ENCODE data around the gene ATP6V1E1.

Gene ATP6V1E1

DNA sequence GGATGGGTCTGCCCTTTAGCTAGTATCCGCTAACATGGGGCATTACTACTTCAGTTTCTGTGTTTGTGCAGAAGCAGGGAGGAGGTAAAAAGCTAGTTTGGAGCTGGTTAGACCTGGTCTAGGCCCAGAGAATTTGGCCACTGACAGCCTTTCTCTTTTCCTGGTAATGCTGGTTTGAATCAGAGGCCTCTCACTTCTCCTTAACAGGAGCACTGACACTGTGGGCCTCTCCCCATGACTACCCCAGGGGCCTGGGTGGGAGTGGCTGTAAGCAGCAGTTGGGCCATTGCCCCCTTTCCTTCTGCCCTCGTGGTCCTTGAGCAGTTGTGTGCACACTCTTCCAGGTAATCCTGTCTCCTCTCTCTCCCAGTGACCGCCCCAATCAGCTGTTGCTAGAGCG lies 73.7 kb downstream of the ATP6V1E1 start:
- TF ChIP-seq, protein P1, sequence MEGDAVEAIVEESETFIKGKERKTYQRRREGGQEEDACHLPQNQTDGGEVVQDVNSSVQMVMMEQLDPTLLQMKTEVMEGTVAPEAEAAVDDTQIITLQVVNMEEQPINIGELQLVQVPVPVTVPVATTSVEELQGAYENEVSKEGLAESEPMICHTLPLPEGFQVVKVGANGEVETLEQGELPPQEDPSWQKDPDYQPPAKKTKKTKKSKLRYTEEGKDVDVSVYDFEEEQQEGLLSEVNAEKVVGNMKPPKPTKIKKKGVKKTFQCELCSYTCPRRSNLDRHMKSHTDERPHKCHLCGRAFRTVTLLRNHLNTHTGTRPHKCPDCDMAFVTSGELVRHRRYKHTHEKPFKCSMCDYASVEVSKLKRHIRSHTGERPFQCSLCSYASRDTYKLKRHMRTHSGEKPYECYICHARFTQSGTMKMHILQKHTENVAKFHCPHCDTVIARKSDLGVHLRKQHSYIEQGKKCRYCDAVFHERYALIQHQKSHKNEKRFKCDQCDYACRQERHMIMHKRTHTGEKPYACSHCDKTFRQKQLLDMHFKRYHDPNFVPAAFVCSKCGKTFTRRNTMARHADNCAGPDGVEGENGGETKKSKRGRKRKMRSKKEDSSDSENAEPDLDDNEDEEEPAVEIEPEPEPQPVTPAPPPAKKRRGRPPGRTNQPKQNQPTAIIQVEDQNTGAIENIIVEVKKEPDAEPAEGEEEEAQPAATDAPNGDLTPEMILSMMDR (conservative IDR thresholded peaks at IDR 0.05; ENCODE audit: low read length), result no peak
- TF ChIP-seq EZH2phosphoT487 (IDR thresholded peaks at IDR 0.05; ENCODE audit: borderline replicate concordance), result no peak
- H3K4me3 ChIP-seq (ENCODE audit: low read length, poor library complexity, severe bottlenecking), result no peak overlapping the region
- no peaks in the 10 kb centered on the region for H3F3A ChIP-seq (ENCODE audit: low read depth)
- H3K9me2 ChIP-seq (replicated peaks; ENCODE audit: low read depth, low read length), result no peaks in the 10 kb centered on the region
- H2AFZ ChIP-seq (ENCODE audit: low read length), result no peak overlapping the region
- H3K4me2 ChIP-seq (ENCODE audit: low read depth, low read length, poor library complexity, severe bottlenecking), result no peak overlapping the region
- H4K20me1 ChIP-seq (ENCODE audit: insufficient read depth, low read length, poor library complexity, severe bottlenecking), result no peaks in the 10 kb centered on the region
- H3K4me1 ChIP-seq (ENCODE audit: insufficient read depth, low read length, poor library complexity, severe bottlenecking), result no peaks in the 10 kb centered on the region
- H3K36me3 ChIP-seq (ENCODE audit: insufficient read depth, low read length), result no peaks in the 10 kb centered on the region
- H3K79me2 ChIP-seq (ENCODE audit: insufficient read depth, low read length), result no peaks in the 10 kb centered on the region
- no peaks in the 10 kb centered on the region for H3K9me3 ChIP-seq (ENCODE audit: insufficient read depth, low read depth, low read length)
- H3K9ac ChIP-seq (ENCODE audit: low read depth, low read length, poor library complexity, severe bottlenecking), result no peak overlapping the region
- no peaks in the 10 kb centered on the region for H3K27me3 ChIP-seq (ENCODE audit: insufficient read depth, low read length, poor library complexity, severe bottlenecking)

DNA sequence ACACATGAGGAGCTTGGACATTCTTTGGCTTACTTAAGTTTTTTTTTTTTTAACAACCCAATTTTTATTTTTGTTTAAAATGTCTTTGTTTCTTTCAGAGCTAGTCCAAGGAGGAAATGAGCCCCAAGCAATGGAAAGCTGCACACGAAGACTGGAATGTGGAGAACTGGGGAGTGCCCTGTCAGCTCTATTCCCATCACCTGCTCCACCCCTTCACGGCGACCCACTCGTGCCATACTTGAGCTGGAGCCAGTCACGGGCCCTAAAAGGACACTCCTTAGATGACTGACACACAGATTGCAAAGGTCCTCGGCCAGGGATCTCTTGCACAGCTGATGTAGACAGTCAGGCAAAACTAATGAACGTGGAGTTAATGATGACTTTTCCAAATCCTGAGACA lies 75.8 kb downstream of the ATP6V1E1 start:
- no peak overlapping the region for H3K4me2 ChIP-seq (ENCODE audit: low read depth, low read length, poor library complexity, severe bottlenecking)
- H3K4me1 ChIP-seq (ENCODE audit: insufficient read depth, low read length, poor library complexity, severe bottlenecking), result no peaks in the 10 kb centered on the region
- TF ChIP-seq, protein P1 (conservative IDR thresholded peaks at IDR 0.05; ENCODE audit: low read length), result no peak
- TF ChIP-seq EZH2phosphoT487 (IDR thresholded peaks at IDR 0.05; ENCODE audit: borderline replicate concordance), result no peak
- H3K27me3 ChIP-seq (ENCODE audit: insufficient read depth, low read length, poor library complexity, severe bottlenecking), result no peaks in the 10 kb centered on the region
- no peaks in the 10 kb centered on the region for H3K79me2 ChIP-seq (ENCODE audit: insufficient read depth, low read length)
- no peaks in the 10 kb centered on the region for H3K36me3 ChIP-seq (ENCODE audit: insufficient read depth, low read length)
- H2AFZ ChIP-seq (ENCODE audit: low read length), result no peak overlapping the region
- H3K9me3 ChIP-seq (ENCODE audit: insufficient read depth, low read depth, low read length), result no peaks in the 10 kb centered on the region
- no peaks in the 10 kb centered on the region for H3K9me2 ChIP-seq (replicated peaks; ENCODE audit: low read depth, low read length)
- no peaks in the 10 kb centered on the region for H4K20me1 ChIP-seq (ENCODE audit: insufficient read depth, low read length, poor library complexity, severe bottlenecking)
- no peak overlapping the region for H3K4me3 ChIP-seq (ENCODE audit: low read length, poor library complexity, severe bottlenecking)
- no peak overlapping the region for H3K9ac ChIP-seq (ENCODE audit: low read depth, low read length, poor library complexity, severe bottlenecking)
- no peaks in the 10 kb centered on the region for H3F3A ChIP-seq (ENCODE audit: low read depth)

DNA sequence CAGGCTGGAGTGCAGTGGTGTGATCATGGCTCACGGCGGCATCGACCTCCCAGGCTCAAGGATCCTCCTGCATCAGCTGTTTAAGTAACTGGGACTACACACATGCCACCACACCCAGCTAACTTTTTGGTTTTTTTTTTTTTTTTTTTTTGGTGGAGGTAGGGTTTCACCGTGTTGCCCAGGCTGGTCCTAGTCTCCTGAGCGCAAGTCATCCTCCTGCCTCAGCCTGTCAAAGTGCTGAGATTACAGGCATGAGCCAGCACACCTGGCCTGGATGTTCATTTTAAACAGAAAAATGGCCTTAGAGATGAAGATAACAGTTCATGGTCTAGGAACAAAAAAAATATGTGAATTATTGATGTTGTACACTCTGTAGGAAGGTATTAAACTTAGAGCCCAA lies 78.9 kb downstream of the ATP6V1E1 start:
- Histone ChIP-seq H3K36me3 (ENCODE audit: insufficient read depth, low read length) (no peaks in the 10 kb centered on the region), H3K9me2 (replicated peaks; ENCODE audit: low read depth, low read length) (no peaks in the 10 kb centered on the region), H3K79me2 (ENCODE audit: insufficient read depth, low read length) (no peaks in the 10 kb centered on the region), H4K20me1 (ENCODE audit: insufficient read depth, low read length, poor library complexity, severe bottlenecking) (no peaks in the 10 kb centered on the region), H3K4me1 (ENCODE audit: insufficient read depth, low read length, poor library complexity, severe bottlenecking) (no peaks in the 10 kb centered on the region), H3K4me3 (ENCODE audit: low read length, poor library complexity, severe bottlenecking) (no peak overlapping the region), H3K27me3 (ENCODE audit: insufficient read depth, low read length, poor library complexity, severe bottlenecking) (no peaks in the 10 kb centered on the region), H2AFZ (ENCODE audit: low read length) (no peak overlapping the region), H3K9me3 (ENCODE audit: insufficient read depth, low read depth, low read length) (no peaks in the 10 kb centered on the region), H3K9ac (ENCODE audit: low read depth, low read length, poor library complexity, severe bottlenecking) (no peak overlapping the region), H3K4me2 (ENCODE audit: low read depth, low read length, poor library complexity, severe bottlenecking) (no peak overlapping the region), H3F3A (ENCODE audit: low read depth) (no peaks in the 10 kb centered on the region)
- no peak for TF ChIP-seq EZH2phosphoT487 (IDR thresholded peaks at IDR 0.05; ENCODE audit: borderline replicate concordance)
- TF ChIP-seq, protein P1 (conservative IDR thresholded peaks at IDR 0.05; ENCODE audit: low read length), result no peak

Measured in Loucy (cell line).